Hematopoietic multipotent progenitor cell treated with erythropoietin and hydrocortisone succinate and interleukin-3 and kit ligand, for 17 days (in vitro differentiated cells): ENCODE data around the gene CATSPER3.

Source experiments
- DNase-seq: peaks from one replicate; pipeline ENCODE4 v3.0.0-alpha.2; 2015; ENCODE audit warnings: low spot score

Gene CATSPER3

DNA sequence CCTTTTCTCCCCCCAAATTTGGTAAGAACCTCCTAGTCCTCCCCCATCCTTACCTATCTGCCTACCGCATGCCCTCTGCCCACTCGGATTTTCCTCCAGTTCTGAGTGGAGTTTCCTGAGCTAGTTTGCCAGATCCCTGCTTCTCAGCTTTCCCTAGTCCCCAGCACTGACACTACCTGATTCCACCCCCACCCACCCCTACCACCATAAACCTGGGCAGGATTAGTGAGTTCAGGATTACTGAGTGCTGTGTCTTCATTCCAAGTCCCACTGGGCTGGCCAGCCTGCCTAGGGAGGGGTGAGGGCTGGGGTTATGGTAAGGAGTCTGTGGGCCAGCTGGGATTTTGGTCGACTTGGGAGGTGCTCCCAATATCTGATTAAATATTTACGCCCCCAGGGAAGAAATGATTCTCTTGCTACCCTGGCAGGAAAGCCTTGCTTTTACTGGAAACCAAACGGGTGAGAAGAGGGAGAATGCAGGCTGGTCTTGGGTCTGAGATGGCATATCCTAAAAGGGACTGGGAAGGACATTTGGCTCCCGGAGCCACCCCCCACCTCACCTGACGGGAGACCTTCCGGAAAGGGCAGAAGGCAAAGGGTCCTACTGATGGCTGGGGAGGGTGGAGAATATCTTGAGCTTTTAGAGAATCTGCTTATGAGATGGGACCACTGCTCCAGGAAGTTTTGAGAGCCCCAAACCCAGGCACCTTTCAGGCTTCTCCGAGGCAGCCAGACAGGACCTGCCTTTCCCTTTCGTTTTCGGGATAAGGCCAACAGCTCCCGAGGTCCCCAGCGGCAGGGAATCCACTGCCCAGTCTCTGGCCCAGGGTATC lies 62.6 kb downstream of the CATSPER3 start:
- DNase-seq = no peak

DNA sequence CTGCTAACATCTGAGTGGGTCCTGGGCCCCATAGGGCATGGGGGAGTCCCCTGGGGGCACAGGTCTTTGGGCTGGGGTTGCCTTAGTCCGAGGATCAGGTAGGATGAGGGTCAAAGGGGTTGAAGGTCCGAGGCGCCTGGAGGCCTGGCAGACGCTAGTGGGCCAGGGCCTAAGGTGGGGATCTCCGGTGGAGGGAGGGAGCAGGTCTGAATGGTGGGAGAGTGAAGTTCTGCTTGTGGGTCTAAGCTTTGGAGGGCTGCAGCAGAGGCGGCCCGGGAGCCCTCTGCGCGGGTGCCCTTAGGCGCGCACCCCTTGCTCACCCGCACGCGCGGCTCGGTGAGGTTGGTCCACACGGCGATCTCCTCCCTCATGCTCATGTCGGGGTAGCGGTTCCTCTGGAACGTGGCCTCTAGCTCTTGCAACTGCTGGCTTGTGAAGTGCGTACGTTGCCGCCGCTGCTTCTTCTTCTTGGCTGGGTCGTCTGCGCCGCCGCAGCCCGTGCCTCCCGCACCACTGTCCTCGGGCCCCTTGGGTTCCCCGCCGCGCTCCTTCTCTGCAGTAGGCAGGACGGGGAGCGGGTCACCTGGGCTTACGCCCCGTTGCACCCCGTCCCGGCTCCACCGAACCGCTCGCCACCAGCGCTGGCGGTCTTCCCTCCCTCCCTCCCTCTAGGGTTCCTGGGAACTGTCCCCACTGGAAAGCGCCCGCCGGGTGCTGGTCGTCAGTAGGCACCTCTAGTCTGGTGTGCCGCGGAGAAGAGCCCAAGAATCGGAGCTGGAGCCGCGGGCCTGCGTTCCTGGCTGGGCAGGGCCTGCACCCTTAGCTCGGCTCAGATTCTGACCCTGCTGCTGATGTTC lies 63.5 kb downstream of the CATSPER3 start:
- DNase-seq = no peak

DNA sequence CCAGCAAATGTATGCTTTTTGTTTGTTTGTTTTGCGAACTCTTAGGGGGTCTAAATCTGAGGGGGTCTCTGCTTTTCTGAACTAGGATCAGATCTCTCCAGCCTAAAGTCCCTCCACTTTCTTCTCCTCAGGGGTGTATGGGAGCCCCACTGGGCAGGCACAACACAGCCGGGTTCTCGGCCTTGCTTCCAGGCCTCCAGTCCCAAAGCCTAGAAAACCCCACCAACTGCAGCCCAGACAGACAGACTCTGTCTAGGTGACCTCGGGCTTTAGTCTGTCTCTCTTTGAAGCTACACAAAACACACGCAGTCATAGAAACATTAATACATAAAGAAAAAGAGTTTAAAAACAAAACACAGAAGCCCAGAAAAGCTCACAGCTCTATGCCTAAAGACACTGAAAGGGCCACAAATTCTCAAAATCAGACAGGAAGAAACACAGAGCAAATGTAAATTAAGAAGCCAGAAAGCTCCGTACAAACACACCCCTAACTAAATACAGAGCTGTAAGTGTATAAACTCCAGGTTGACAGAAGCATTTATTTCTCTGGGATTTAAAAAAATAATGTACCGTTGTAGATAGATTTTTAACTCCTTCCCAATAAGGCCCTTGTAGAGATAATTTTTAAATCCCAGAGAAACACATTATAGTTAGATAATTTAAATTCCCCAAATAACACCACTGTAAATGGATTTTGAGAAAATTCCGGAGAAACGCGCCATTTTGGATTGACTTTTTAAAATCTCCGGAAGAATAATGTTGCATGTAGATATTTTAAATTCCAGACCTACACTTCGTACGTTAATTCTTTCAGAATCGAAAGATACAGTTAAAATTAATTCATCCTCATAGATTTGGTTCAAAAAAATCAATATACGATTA lies 64.3 kb downstream of the CATSPER3 start:
- DNase-seq = no peak

DNA sequence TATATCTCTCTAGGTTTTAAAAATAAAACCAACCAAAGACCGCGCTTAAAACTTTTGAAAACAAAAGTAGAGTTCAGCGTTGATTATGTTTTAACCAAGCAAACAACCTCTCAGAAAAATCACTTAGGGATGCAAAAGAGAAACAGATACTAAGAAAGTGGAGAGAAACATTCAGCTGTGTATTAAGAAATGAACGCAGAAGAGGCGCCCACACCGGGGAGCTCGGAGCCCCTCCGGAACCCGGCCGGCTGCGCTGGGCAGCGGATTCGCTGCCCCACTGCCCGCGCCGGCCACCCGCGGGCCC lies 64.9 kb downstream of the CATSPER3 start:
- no peak for DNase-seq

DNA sequence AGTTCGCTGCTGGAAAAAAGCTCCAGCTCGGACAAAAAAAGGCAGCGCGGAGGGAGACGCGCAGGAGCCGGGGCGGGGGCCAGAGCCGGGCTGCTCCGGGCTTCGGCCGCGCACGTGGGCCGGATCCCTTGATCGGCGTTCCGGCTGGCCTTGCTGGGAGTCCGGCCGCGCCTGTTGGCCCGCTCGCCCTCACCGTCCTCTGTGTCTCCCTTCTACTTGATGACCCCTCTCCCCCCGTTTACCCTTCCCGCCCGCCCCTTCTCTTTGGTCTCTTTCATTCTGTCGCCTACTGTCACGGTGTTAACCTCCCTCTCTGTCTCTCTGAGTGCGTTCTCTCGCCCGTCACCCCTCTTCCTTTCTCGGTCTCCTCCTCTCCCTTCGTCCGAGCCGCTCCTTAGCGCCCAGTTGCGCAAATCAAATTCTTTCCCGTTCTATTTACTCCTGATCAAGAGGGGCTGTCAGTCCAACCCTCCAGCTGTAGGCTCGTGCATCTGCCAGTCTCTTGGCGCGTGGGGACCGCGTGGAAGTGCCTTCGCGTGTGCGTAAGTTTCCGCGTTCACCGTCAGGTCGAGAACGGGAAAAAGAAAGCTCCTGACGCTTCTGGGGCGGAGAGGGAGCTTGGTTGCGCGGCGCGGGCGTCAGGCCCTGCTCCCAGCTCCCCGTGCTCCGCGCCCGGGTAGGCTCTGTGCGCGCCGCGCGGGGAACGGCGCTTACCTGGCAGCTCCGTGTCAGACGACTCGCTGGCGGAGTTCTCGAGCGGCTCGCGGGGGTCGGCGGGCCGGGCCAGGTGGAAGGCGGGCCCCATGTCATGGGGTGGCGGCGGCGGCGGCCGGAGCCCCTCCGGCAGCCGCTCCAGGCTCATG lies 65.5 kb downstream of the CATSPER3 start:
- no peak for DNase-seq

DNA sequence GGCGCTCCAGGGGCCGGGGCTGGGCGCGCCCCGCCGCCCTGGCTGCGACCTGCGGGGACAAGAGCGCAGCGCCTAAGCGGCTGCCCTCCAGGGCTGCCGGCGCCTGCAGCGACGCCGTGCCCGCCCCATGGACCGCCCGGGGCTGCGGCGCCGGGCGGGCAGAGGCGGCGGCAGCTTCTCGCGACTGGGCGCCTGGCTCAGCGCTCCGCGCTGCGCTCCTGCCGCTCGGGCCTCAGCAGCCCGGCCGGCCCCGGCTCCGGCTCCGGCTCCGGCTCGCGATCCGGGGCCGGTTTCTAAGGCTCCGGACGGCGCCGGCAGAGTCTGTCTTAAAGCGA lies 66.2 kb downstream of the CATSPER3 start, which contains the start of gene PITX1:
Gene PITX1, minus strand, starts transcription at position 328 of the 335 bp plus-strand sequence. CDS start 347 bp downstream, outside the sequence.
- DNase-seq = no peak

DNA sequence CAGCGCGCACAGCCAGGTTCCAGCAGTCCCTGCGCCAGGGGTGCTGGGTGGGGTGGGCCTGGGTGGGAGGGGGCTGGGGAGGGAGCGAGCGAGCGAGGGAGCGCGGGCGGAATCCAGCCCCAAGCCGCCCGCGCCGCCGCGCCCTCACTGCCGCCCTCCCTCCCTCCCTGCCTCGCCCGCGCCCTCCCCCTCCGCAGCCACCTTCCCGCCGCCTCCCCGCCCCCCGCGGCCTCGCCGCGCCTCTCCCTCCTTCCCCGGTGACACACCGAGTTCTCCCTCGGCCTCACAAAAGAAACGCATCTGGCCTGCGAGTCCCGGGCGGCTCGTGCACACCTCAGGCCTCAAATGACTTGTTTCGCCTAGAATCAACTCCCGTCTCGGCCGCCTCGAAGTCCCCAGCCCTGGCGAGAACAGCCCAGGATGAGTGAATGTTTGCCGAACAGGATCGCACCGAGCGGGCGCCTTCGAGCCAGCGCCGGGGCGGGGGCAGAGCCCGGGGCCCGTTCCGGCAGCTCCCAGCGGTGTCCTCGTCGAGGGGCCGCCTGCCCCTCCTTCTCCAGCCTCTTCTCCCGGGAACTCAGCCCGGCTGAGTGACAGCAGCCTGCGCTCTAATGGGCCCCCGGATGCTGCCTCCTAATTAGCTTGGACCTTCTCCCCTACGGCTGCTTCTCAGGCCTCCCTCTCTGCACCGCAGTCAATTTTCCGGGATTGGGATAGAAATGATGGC lies 66.7 kb downstream of the CATSPER3 start:
- DNase-seq = peak; percentile 6

DNA sequence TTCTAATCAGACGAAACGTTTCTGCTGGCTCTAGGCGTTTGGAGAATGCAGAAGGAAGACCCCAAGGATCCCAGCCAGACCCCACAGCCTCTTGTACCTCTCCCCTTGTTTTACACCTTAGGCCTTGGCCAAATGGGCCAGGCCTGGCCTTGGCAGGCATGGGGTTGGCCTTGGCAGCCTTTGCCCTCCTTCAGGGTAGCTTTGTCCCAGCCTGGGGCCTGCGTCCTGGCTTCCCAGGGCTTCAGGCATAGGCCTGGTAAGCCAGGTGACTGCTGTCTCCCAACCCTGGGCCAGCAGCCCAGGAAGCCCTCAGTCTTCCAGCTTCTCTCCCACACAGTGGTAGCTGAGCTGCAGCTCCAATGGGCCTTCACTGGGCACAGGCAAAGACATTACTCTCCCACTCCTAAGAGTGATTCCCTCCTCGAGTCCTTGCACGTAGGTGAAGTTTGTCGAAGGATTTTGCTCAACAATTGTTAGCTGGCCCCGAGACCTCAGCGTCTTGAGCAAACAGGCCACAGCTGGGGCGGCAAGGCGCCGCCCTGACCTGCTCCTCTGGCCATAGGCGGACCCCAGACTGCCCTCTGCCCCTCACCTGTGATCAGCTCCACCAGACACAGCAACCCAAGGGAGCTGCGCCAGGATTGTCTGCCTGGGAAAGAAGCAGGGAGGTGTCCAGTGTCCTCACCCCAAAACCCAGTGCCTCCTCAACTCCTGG lies 67.4 kb downstream of the CATSPER3 start:
- DNase-seq = no peak

DNA sequence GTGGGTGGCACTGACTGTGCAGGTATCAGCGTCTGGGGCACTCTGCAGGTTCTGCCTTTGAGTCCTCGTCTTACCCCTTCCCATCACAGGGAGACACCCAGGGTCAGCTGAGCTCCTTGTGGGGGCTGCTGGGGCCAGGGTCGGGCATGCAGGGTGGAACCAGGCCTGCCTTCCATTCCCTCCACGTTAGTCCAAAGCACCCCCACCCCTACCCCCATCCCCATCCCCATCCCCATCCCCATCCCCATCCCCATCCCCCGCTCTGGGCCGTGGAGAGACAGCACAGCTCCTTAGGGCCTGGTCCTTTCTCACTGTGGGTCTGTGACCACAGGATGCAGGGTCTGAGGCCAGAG lies 67.9 kb downstream of the CATSPER3 start:
- DNase-seq = no peak

DNA sequence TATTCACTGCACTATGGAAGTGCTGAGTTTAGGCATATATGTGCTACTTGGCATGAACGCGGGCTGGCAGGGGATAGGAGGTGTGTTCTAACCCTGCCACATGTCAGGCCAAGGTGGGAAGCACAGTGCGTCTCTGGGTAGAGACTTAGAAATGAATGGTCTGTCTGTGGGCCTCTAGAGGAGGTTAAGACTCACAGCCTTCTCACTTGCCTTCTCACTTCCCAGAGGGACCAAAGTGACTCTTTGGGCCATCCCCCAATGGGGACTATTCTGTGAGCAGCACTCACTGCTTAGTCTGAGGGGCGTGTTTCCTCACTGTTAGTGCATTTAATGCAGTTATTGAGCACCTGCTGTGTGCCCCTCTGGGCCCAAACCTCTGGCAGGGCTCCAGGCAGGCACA lies 68.7 kb downstream of the CATSPER3 start:
- no peak for DNase-seq

DNA sequence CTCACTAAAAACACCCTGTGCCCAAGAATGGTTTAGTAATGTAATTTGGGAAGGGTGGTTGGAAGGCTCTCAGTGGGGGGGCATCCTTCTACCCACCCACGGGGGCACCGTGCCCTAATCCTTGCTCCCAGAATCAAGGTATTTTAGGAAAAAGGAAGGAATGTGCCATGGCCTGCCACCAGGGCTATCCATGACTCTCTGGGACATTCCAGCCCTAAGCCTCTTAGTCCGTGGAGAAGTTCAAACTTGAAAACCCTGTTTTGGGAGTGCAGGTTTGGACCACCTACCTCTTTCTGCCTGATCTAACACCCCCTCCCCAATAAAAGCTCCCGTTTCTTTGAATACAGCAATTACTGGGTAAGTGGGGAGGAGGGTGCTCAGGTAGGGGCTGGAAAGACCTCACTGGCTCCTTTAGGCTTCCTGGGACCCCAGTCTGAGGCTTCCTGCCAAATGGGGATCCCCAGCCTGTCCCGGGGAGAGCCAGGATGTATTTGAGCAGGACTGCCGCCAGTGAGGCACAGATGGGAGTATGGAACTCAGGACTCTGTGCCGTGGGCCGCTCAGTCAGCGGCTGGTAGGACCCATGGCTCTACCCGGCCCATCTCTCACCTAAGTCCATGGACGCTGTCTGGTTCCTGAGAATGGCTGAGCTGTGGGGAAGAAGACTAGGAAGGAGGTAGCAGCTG lies 70.0 kb downstream of the CATSPER3 start:
- no peak for DNase-seq

DNA sequence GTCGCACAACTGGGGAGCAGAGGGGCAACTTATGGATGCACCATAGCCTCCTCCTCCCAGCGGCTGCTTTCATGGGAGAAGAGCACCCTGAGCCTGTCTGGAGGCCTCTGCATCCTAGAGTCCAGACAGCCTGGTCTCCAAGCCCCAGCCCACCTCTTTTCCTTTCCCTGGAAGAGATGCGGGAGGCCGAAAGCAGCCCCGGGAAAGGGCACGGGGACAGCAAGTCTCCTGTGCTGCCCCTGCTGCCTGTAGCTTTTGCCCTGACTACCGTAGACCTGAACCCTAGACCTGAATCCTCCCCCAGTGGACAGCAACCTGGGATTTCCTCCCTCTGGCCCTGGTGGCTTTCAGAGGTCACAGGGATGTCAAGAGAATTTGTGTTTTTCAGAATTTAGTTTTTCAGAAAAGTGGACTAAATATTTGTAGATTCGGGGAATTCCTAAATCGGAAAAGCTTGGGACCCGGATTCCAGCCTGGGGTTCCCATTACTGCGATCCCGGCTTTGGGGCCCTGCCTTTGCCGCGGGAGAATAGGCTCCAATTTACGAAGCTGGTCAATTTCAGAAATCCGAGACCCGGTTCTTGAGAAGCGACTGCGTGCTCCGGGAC lies 70.6 kb downstream of the CATSPER3 start:
- DNase-seq = no peak

DNA sequence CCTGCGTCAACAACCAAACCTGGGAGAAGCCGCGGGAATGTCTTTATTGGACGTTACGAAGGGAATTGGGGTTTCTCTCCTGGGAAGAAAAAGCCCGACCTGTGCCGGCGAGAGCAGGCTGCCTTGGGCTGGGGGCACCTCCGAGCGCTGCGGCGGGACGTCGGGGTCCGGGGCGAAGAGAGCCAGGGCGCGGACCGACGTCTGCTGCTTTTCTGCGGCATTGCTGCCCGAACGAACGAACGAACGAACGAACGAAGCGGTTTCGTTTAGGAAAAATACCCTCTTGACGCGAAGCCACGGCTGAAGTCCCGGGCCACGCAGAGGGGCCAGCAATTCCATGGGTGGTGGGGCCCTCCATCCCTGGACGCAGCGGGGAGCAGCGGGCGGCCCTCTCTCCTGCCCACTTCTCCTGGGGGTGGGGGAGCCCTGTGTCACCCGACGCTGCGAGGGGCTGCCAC lies 71.1 kb downstream of the CATSPER3 start:
- DNase-seq = no peak

DNA sequence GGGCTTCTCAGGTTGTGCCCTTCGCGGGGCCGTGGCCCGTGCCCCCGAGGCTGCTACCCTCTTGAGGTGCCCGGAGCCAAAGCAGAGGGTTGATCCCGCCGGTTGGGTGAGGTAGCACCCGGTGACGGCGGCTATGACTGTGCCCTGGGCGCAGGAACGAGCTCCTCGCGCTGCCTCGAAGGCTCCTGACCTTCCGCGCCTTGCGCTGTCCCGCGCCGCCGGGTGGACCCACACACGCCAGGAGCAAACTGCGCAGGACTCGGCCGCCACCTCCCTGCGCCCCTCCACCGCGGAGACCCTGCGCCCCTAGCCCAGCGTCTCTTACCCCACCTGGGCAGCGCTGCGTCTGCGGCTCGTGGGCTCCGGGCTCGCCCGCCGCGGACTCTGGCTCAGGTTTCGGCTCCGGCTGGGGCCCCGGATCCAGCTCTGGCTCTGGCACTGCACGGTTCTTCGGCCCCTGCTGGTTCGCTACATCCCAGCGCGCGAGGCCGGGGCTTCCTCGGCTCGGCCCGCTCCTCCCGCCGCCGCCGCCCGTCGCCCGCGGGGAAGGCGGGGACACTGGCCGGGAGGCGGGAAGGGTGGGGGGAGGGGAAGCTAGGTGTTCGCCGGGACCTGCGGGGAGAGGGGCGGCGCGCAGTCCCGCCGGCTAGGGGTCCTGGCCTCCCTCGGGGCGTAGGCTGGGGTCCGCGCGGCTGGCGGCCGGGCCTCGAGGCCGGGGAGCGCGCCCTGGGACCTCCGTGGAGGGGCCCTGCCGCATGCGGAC lies 71.7 kb downstream of the CATSPER3 start:
- no peak for DNase-seq

DNA sequence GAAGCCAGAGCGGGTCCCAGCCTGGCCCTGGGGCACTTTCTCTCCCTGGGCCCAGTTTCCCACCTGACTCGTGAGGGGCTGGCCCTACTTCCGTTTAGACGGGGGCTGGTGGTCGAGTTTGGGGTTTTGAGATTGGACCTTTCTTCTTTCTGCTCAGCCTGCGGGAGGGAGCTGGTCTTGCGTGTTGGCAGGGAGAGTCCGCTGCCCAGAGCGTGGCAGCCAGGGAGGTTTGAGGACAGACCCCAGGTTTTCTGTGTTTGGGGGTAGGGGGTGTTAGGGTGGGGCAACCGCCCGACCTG lies 72.3 kb downstream of the CATSPER3 start:
- no peak for DNase-seq

DNA sequence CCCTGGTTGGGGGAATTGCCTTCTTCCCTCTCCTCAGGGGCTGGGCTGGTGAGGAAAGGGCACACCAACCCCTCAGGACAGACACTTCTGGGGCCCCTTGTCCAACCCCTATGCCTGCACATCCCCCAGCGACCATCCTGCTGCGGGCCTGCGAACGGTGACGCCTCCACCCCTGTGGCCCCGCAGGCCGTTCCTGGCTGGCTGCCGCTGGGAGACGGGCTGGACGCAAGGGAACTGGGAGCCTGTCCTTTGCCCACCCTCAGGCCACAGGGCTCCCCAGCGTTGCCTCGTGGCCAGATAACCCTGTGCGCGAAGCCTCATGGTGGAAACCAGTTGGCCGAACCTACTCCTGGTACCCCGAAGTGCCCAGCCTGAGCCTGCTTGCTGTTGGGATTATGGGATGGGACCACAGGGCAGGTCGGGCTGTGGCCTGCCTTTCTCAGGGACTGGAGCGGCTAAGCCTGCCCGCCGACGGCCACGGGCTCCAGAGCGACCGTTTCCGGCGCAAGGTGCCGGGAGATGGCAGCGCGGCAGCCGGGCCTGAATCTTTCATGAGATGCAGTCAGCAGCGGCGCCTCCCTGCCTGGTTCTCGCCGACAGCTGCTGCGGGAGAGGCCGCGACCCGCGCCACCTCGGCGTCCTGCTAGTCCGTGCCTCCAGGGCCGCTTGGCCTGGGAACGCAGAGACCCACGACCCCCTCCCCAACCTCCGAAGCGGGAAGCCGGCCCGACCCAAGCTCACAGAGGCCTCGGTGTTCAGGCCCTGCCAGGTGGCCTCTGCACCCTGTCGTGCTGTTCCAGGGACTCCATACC lies 72.8 kb downstream of the CATSPER3 start:
- no peak for DNase-seq

DNA sequence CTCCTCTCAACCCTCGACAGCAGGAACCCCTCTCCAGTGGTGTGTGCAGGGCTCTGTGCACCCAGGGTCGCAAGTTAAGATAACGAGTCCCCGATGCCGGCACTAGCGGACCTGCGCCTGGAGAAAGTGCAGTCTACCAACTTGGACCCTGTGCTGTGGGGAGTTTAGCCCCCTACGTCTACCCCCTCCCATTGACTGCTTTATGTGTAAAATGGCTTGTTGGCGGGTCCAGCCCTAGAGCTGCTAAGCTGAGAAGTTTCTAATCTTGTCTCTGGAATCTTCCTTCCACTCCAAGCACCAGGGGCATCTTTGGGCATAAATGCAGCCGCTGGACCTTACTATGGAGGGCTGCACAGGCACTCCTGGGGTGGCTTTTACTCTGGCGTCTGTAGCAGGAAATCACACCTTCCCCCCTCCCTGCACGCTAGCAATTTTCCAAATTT lies 73.5 kb downstream of the CATSPER3 start:
- DNase-seq = no peak

DNA sequence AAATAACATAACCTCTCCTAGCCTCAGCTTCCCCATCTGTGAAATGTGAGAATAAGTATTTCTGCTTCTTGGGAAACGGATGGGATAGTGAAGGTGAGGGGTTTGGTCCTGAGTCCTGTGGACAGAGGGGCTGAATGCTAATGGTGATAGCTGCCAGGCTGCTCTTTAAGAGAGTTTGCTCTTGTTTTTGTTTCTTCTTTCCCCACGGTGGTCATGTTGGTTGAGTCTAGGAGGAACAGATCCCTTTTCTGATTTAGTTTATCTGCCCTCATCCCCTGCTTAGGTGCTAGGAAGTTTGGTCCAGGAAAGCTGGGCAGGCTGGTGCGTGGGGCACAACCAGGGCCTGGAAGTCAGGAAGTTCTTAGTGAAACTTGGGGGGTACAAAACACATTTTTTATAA lies 74.0 kb downstream of the CATSPER3 start:
- DNase-seq = no peak
